H54 (cell line): ENCODE data around the gene MPPED1.

Experiments
- DNase-seq: peaks from one replicate; pipeline ENCODE4 v3.0.0; 2011; ENCODE audit warnings: low spot score, mixed read lengths; ENCODE audit not compliant: insufficient read length
- FAIRE-seq: peaks from 3 replicates; lab custom pipeline; 2011; peaks lifted over from hg19 to GRCh38; lab: Jason Lieb, UNC
- POLR2A ChIP-seq: IDR thresholded peaks from 2 replicates; pipeline ENCODE4 v1.6.1; 2011; ENCODE audit warnings: low read depth, mild to moderate bottlenecking, low read length

MPPED1 gene

DNA sequence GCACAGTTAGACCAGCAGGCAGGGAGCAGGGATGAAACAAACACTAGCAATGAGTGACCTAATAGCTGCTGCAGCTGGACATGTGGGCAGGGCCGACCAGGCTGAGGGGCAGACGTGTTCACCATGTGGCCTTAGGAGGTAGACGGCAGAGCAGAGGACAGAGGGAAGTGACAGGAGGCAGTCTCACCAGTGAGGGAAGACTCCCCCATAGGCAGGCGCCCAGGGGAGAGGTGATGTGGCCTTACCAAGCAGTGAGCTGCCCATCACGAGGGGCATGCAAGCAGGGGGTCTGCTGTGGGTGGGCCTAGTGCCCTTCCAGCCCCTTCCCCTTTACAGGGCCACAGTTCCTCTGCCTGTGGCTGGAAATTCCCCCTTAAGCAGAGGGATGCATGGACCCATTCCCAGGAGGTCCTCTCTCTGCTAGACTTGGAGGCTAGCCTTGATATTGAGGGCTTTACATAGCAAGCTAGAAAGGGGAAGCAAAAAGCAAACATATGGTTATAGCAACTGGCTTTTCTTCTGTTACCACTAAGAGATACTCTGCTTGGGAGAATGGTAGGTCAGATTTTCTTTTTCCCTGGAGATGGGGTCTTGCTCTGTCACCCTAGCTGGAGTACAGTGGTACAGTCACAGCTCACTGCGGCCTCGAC lies 67.6 kb downstream of the MPPED1 start:
- TF ChIP-seq POLR2A, result no peak
- DNase-seq (no peak), FAIRE-seq (no peak)

DNA sequence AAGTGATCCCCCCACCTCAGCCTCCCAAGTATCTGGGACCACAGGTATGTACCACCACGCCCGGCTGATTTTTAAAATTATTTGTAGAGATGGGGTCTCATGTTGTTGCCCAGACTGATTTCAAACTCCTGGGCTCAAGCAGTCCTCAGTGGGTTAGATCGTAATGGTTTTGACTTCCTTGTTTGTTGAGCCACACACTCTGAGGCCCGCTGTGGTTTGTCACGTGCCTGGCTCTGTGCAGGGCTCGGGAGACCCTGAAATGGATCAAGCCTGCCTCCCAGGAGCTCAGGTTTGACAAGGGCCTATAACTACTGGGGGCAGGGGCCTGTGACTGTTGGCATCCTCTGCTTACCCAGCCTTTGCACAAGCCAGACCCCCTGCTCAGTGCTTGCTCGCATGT lies 68.1 kb downstream of the MPPED1 start:
- TF ChIP-seq POLR2A, result no peak
- FAIRE-seq (no peak), DNase-seq (no peak)

DNA sequence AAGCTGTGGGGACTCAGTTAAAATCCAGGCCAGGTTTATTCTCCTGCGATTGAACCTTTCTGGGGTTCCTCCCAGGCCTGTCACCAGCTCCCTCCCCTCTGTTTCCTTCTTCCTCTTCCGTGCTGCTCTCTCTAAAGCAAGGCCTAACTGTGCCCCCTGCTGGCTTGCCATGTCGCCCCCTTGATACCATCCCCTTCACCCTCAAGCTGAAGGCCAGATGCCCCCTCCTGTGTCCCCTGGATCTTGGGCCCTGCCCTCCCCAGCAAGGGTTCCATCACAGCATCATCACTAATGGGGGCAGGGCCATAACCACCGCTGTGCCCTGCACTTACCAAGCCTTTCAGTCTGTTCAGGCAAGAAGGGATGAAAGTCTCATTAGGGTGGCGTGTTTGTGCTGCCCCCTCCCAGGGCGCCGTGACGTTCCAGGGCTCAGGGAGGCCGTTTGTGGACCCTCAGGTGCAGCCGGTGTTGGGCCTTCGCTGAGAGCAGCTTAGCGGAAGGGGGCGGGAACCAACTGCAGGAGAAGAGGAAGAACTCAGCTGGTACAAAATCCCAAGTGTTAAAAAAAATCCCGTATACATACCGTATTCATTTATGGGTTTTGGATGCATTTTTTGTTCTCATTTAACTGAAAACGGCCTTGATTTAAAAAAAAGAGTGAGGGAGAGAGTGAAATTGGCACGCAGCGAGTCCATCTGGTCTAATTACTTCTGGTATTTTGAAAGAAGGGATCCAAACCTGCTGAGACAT lies 69.9 kb downstream of the MPPED1 start:
- TF ChIP-seq POLR2A, result no peak
- no peak for FAIRE-seq
- DNase-seq, result no peak

- FAIRE-seq (no peak), DNase-seq (no peak)
- TF ChIP-seq POLR2A, result no peak
Observed at GRCh38 chr22:43482318-43482625, 70.5 kb downstream of the MPPED1 start.

- FAIRE-seq, result no peak
- no peak for DNase-seq
- TF ChIP-seq POLR2A, result no peak
Observed at GRCh38 chr22:43483266-43483665, 71.5 kb downstream of the MPPED1 start.

DNA sequence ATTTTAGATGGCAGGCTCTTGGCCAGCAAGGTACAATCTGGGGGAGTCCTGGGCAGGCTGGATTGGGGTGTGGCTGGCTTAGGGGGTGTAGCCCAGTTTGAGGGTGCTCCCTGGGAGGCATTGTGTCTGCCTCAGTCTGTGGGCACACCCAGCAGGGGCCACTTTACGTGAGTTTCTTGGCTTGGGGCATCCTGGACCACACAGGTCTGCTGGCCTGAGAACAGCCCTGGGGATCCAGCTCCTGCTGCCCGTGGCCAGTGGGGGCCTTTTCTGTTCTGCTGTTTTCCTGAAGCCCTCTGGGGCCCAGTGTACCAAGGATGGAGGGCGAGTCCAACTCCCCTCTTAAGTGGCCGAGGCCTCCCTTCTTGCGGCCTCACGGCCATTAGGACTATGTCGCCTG lies 71.9 kb downstream of the MPPED1 start:
- TF ChIP-seq POLR2A, result no peak
- DNase-seq (no peak), FAIRE-seq (no peak)

DNA sequence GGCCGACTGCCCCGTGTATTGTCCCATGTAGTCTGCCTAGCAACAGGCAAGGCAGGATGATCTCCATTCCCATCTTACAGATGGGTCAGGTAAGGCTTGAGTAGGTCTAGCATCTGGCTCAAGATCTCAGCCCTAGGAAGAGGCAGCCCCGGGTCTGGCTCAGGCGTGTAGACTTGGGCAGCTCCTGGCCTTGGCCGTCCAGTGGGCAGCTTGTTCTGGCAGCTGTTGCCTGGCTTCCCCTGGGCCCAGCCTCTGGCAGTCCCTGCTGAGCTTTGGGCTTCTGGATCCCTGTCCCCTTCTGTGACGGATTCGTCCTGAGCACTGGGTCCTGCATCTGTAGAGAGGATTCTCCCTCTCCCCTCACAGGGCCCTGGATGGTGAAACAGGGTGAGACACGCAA lies 72.4 kb downstream of the MPPED1 start:
- TF ChIP-seq POLR2A, result no peak
- no peak for FAIRE-seq
- no peak for DNase-seq

DNA sequence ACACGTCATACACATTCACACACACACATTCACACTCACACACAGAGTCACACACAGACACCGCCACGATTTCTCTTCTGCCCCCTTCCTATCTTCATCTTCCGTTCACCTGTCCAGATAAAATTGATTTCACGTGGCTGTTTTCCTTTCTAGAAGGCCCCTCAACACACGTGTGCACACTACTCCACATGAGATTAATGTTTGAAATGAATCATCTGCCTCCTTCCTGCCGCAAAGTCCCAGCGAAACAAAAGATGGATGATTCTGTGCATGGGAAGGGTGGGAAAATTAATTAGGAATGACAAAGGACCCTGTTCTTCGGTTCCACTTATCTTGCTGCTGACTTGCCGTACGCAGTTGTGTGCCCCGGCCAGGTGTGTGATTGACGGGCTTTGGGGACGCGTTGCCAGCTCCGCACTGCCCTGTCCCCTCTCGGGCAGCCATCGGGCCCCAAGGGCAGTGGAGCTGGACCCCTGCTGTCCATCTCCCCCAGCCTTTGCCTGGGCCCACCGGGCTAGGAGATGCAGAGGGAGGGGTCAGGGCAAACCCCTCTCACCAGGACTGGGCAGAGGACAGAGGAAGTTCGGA lies 73.8 kb downstream of the MPPED1 start:
- FAIRE-seq, result no peak
- no peak for DNase-seq

GRCh38 chr22:43487311-43488030 lies 75.7 kb downstream of the MPPED1 start:
- no peak for DNase-seq
- no peak for FAIRE-seq
- no peak for TF ChIP-seq POLR2A

More for the DNA sequence above, 73.8 kb downstream of the MPPED1 start:
- no peak for TF ChIP-seq POLR2A

GRCh38 chr22:43488031-43488866 lies 76.4 kb downstream of the MPPED1 start:
- no peak for TF ChIP-seq POLR2A

DNA sequence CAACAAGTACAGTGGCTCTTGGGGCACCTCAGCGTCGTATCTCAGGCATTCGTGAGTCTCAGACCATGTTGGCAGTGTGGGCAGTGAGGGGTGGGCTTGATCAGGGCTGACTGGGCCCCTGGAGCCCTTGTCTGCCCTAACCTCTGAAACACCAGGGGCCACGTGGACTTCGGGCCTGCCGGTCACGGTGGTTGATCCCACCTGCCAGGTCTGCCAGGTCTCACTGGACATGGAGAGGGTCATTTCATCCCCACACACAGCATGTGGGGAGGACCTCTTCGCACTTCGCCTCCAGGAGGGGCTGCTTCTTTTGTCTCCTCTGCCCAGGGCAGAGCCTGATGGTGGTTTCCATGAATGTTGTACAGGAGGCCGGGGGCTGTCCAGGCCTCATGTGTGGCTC lies 77.1 kb downstream of the MPPED1 start:
- no peak for TF ChIP-seq POLR2A
- DNase-seq (no peak), FAIRE-seq (no peak)

More at GRCh38 chr22:43488031-43488866, 76.4 kb downstream of the MPPED1 start:
- no peak for DNase-seq
- no peak for FAIRE-seq

GRCh38 chr22:43490311-43490710 lies 78.5 kb downstream of the MPPED1 start:
- FAIRE-seq, result no peak

GRCh38 chr22:43491177-43491576 lies 79.4 kb downstream of the MPPED1 start:
- DNase-seq (no peak), FAIRE-seq (no peak)
- TF ChIP-seq POLR2A, result no peak

More at GRCh38 chr22:43490311-43490710, 78.5 kb downstream of the MPPED1 start:
- no peak for TF ChIP-seq POLR2A
- DNase-seq, result no peak
